GM21390 (cell line): ENCODE data around the gene CSNK1G1.

ENCODE experiments used
- ATAC-seq: cut with Tn5 transposase; IDR thresholded peaks from one replicate; pipeline ENCODE4 v1.9.1; 2021; ENCODE audit not compliant: unreplicated experiment

CSNK1G1 gene

DNA sequence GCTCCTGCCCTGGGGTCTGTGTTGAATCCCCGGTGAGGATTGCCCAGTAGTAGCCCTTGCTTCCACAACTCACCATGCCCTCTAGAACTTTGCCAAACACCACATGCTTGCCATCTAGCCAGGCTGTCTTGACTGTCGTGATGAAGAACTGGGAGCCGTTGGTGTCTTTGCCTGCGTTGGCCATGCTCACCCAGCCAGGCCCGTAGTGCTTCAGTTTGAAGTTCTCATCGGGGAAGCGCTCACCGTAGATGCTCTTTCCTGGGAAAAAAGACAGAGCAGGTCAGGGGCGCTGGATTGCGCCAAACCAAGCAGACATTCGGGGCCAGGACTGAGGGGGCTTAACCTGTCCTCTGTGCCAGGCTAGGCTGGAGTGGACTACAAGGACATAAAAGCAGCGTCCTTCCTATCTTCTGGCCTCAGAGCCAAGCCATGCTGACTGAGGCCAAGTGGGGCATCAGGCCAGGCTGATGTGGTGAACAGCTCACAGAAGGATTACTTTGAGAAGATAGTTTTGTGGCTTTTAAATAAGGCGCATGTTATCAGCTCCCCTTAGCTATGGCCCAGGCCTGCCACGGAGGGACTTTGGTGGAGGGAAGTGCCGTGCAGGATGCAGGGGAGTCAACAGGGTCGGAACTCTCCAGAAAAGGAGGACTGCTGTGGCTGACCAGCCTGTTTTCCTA is 199.2 kb downstream of the CSNK1G1 start:
- no peak for ATAC-seq

DNA sequence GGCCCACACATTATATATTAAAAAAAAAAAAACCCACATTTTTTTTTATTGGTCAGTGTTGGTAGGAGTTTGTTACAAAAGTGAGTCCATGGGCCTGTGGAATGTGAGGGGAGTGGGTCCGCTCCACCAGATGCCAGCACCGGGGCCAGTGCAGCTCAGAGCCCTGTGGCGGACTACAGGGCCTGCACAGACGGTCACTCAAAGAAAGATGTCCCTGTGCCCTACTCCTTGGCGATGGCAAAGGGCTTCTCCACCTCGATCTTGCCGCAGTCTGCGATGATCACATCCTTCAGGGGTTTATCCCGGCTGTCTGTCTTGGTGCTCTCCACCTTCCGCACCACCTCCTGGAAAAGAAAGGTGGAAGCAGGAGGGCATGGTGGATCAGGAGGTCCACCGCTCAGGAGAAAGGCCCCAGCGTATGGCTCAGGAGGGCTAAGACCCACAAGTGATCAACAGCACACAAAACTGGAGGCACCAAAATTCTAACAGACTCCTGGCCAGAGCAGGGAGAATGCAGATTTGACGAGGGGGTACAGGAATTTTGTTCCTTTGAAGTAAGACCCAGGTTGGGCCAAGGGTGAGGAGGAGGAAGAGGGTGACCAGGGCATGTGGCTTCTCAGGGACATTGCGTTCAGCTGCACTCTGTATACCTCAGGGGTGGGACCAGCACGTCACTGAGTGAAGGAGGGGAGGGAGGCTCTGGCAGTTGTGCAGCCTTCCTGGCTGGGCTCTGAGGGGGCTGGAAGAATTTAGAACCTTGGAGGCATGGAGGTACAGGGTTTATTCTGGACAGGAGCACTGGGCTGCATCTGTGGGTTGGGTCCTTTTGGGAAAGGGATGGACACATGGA is 199.9 kb downstream of the CSNK1G1 start:
- no peak for ATAC-seq

DNA sequence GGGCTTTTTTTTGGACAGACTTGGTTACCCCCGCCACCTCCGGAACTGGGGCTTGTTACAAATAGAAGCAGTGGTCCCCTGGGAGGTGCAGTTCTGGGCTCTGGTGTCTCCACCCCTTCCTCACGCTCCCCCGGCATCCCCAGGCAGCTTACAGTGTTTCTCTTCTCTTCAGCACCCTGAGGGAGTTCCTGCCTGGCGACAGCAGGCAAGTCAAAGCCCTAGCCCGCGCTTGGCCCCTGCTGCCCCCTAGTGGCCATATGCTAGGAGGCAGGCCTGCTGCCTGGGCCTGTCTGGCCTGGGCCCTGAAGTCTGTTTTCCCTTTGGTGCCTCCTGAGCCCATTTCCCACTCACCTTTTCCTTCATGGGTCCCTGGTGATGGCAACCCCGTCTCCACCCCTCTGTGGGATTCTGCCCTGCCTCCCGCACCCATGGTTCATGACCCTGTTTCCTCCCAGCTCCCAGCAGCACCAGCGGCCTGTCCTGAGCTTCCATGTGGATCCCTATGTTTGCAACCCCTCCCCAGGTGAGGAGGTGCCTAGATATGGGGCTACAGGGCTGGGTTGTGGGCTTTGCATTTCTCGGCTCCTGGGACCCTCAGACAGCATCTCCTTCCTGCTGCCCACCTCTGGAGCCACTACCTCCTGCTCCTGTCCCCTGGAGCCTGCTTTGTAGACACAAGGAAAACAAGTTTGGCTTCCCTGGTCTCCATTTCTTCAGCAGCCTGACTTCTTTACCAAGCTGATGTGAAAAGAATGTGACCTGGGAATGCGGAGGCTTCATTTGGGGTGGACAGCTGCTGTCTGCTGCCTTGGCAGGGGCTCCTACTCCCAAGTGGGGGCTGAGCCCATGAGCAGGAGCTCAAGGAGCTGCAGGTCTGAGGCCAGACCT is 202.2 kb downstream of the CSNK1G1 start:
- ATAC-seq, result peak; percentile 51

- no peak for ATAC-seq
Observed at GRCh38 chr15:64152507-64153387, 203.2 kb downstream of the CSNK1G1 start.

DNA sequence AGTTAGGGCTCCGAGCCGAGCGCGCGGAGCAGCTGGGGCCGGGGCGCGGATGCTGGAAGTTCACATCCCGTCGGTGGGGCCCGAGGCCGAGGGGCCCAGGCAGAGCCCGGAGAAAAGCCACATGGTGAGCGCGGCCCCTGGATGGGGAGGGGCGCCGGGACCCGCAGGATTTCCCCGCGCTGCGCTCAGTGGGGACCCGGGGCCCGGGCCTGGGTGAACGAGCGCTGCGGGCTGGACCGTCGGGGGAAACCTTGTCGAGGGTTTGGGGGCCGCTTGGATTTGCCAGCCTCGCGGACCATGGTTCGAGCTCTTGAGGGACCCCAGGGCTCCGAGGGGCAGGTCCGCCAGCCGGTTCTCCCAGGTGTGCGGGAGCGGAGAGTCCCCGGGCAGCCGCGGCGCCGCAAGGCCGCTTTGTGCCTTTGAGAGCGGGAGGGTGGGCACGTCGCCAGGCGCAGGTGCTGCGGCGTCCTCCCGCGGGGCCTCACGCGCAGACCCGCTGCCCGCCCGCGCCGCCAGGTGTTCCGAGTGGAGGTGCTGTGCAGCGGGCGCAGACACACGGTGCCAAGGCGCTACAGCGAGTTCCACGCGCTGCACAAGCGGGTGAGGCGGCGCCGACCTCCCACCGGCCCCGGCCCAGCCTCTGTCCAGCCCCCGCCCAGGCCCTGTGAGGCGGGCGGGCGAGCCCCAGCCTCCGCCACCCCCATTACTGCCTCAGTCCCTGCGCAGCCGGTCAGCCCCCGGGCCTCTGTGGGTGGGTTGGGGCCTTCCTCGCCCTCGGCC is 204.1 kb downstream of the CSNK1G1 start, which contains the start of gene SNX22:
SNX22 (plus strand) TSS at position 5 of the 780 bp plus-strand sequence; CDS start at position 50, 45 bp downstream.
- ATAC-seq, result peak; percentile 9

DNA sequence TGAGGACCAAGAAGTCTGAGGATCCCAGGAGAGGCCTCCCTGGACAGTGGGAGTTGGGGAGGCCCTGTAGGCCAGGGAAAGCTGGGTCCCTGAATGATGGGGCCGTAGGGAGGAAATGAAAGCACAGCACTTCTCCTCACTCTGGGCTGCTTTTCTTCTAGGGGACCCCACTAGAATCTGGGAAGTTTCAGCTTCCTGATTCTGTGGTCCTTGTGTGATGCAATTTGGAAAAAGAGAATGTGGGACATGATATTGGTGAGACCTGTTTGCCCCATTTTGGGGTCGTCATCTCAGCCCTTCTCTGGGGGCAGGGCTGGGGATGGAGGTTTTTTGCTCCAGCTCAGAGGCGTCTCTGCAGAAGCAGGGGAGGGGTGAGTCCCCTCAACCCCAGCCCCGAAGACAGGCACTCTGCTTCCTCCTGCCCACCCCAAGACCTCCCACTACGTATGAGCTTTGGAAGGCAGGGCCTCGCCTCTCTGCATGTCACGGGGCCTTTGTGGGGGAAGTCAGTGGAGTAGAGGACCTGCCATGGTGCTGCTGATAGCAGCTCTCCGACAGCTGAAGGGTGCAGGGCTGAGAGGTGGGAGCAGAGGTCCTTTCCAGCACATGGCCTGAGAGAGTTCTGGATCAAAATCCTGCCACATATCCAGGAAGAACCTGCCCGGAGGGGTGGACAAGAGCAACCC is 205.9 kb downstream of the CSNK1G1 start:
- no peak for ATAC-seq

DNA sequence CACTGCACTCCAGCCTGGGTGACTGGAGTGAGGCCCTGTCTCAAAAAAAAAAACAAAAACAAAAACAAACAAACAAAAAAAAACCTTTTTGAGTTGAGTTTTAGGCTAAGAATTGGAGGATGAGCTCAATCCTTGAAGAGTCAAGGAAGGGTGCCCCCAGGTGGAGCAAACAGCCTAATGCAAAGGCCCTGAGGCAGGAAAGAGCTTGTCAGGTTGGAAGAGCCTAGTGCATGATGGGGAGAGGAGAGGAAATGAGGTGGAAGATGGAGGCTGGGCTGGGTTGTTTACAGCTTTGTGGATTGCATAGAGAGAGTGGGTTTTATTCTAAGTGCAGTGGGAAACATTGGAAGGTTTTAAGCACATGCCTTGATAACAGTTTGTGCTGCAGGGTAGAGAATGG is 206.5 kb downstream of the CSNK1G1 start:
- ATAC-seq, result no peak

- no peak for ATAC-seq
Observed at GRCh38 chr15:64148581-64148980, 207.4 kb downstream of the CSNK1G1 start.

GRCh38 chr15:64148168-64148567 is 207.8 kb downstream of the CSNK1G1 start:
- no peak for ATAC-seq

DNA sequence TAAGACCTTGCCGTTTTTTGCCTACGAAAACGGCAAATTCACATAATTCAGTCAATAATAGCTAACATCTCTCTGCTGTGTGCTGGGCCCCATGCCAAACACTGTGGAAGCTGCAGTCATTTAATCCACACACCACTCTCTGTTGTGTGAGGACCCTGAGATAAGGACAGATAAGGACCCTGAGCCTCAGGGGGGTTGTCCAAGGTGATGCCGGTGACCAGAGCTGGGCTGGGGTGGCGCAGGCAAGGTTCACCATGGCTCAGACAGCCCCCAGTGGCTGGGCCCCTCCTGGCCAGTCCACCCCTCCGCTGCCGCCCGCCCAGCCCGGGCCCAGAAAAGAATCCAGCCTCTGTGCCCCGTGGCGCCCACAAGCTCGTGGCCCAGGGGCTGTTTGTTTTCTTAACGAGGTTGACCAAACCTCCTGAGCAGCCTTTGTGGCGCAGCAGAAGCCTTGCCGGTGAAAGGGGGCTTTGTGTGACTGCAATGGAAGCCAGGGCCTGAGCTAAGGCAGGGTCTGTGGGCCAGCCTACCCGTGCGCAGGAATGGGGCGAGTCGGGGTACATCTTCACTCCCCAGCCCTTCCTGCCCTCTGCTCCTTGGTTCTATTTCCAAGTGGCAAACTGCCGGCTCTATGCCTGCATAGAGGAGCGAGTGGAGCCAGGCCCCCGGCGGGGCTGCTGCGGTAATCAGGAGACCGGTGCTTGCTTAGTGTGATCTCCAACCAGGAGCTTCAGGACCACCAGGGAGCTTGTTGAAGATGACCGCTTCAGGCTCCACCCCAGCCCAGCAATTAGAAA is 208.9 kb downstream of the CSNK1G1 start:
- ATAC-seq, result no peak

DNA sequence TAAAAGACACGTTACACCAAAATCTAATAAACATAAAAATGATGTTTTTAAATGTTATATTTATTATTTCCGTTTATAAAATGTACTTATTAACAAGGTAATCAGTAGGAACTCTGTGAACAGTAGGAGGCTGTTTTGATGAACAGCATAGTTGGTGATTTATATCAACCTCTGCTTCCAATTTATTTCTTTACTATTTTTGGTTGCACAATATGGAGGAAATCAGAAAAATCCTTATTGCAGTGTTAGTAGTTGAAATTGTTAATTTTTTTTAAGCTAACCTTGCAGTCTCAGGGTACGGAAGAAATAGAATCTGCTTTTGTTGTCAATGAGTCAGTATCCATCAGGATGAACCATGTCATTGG is 209.5 kb downstream of the CSNK1G1 start:
- no peak for ATAC-seq

GRCh38 chr15:64146041-64146440 is 209.9 kb downstream of the CSNK1G1 start:
- no peak for ATAC-seq

DNA sequence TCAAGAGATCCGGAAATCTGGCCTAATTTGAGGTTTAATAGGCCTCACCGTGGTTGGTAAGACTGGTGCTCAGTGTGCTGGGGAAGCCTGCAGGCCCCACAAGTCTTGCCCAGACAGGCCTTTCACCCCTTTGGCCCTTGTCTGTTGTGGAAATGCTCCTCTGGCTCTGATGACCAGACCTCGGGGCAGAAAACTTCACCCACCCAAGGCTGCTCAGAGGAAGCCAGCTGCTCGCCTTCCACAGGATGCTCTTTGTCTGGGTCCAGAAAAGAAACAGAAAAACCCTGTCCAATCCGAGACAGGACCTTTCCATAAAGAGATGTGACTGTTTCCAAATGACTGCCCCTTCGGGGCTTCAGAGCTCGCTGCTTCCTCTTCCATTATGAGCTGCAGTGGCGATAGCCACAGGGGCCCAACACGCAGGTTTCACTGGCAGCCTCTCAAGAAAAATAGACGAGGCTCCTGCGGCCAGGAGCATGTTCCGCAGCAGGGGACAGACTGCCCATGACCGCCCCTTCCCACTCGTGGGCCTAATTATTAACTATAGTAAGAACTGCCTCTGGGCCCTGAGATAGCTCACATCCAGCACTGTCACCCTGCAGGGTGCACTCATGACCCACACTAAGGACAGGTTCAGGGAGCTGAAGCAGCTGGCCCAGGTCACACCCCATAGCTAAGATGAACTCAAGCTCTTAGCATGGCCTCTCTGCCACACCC is 211.2 kb downstream of the CSNK1G1 start:
- ATAC-seq, result peak; percentile 76

GRCh38 chr15:64144192-64144564 is 211.8 kb downstream of the CSNK1G1 start:
- no peak for ATAC-seq

- ATAC-seq, result no peak
Observed at GRCh38 chr15:64143276-64143675, 212.7 kb downstream of the CSNK1G1 start.

- ATAC-seq, result no peak
Observed at GRCh38 chr15:64141798-64142512, 214.0 kb downstream of the CSNK1G1 start.

DNA sequence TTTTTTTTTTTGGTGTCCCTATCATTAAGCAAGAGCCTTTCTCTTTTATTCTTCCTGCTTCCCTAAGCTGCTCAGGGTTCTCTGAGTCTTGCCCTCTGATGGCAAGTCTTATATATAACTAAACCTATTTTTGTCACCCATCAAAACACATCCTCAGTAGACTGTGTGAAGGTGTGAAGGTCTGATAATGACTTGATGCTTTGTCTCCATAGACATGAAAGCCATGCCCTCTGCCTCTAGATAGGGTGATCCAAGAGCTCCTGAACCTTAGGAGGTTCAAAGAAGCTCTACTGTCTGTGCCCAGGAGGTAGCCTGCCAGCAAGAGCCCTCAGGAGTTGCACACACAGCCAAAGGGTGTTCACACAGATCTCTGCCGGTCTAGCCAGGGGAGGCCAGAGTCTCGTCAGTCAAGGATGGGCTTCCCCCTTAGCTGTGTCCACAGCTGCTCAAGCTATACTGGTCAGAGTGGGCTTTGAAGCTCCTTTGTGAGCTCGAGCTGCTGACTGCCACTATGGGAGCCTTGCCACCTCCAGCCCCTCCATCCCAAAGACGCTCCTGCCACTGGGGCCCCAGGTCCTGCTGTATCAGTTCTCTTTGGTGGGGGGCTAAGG is 217.5 kb downstream of the CSNK1G1 start:
- ATAC-seq, result no peak
